PC-3 (cell line): ENCODE results near the gene EHBP1. TPM values are rescaled to one million over a fixed set of nuclear protein-coding genes. Genes with fewer than 3 reads are reported as not detected.

Source experiments
- ATAC-seq: fragments of 200-7000 bp; cut with Tn5 transposase; 2 replicates; pipeline ENCODE4 v1.9.1; 2020; ENCODE audit warnings: mild to moderate bottlenecking, moderate library complexity
- Bru-seq: library from RNA; stranded (reverse); fragments of 400-500 nt; gene quantifications from one replicate; lab custom pipeline; 2021; lab: Mats Ljungman, UMichigan
- BruChase-seq, 2 experiments: library from RNA; stranded (reverse); fragments of 400-500 nt; gene quantifications; one replicate each; lab custom pipeline; 2021; lab: Mats Ljungman, UMichigan
- BruUV-seq: library from RNA; stranded (reverse); fragments of 400-500 nt; replicated peaks from 2 replicates; lab custom pipeline; 2021; lab: Mats Ljungman, UMichigan
- CTCF ChIA-PET: fragments of 300-600 bp; sonication (Branson Sonifier 250); formaldehyde crosslinking; loops from one replicate; lab custom pipeline; 2022; ENCODE audit warnings: antibody characterized with exemption; lab: Charles Lee
- POLR2A ChIA-PET: fragments of 300-600 bp; sonication (Branson Sonifier 250); formaldehyde crosslinking; loops from one replicate; lab custom pipeline; 2022; ENCODE audit warnings: antibody characterized with exemption; ENCODE audit not compliant: unreplicated experiment; lab: Charles Lee
- DNase-seq: peaks from one replicate; pipeline ENCODE4 v3.0.0-alpha.2; 2015
- H2AFZ ChIP-seq: fragments of 300-600 bp; sonication (generic); 2 replicates; pipeline ENCODE4 v1.6.0; 2016; ENCODE audit warnings: antibody characterized with exemption, low read length
- H3F3A ChIP-seq: fragments of 300-600 bp; sonication (generic); one replicate; pipeline ENCODE4 v1.6.0; 2017; ENCODE audit warnings: antibody characterized with exemption, low read length, control low read depth, mild to moderate bottlenecking; ENCODE audit not compliant: unreplicated experiment
- H3K27ac ChIP-seq: fragments of 300-600 bp; sonication (generic); 2 replicates; pipeline ENCODE4 v1.5.1; 2016; ENCODE audit warnings: mild to moderate bottlenecking, low read length
- H3K27me3 ChIP-seq: fragments of 300-600 bp; sonication (generic); 2 replicates; pipeline ENCODE4 v1.6.1; 2016; ENCODE audit warnings: low read length, mixed read lengths
- H3K36me3 ChIP-seq: fragments of 300-600 bp; sonication (generic); 2 replicates; pipeline ENCODE4 v1.6.1; 2016; ENCODE audit warnings: low read depth, mixed run types, low read length, mixed read lengths
- H3K4me1 ChIP-seq: fragments of 300-600 bp; sonication (generic); 2 replicates; pipeline ENCODE4 v1.5.1; 2016; ENCODE audit warnings: low read length; ENCODE audit not compliant: insufficient read depth
- H3K4me2 ChIP-seq: fragments of 300-600 bp; sonication (generic); 2 replicates; pipeline ENCODE4 v1.6.0; 2016; ENCODE audit warnings: low read length
- H3K4me3 ChIP-seq: fragments of 300-600 bp; sonication (generic); 2 replicates; pipeline ENCODE4 v1.5.1; 2016; ENCODE audit warnings: mild to moderate bottlenecking, low read length, mixed read lengths
- H3K79me2 ChIP-seq: fragments of 300-600 bp; sonication (generic); 2 replicates; pipeline ENCODE4 v1.6.1; 2017; ENCODE audit warnings: low read length, mixed read lengths
- H3K9ac ChIP-seq: fragments of 300-600 bp; sonication (generic); 2 replicates; pipeline ENCODE4 v1.6.0; 2016; ENCODE audit warnings: mild to moderate bottlenecking, low read length
- H3K9me2 ChIP-seq: fragments of 300-600 bp; sonication (generic); replicated peaks from 2 replicates; pipeline ENCODE4 v1.6.1; 2016; ENCODE audit warnings: mixed run types, low read length, mixed read lengths
- H3K9me3 ChIP-seq: fragments of 300-600 bp; sonication (generic); 2 replicates; pipeline ENCODE4 v1.6.1; 2016; ENCODE audit warnings: low read length, mixed read lengths
- H4K20me1 ChIP-seq: fragments of 300-600 bp; sonication (generic); 2 replicates; pipeline ENCODE4 v1.6.1; 2016; ENCODE audit warnings: low read length, mixed read lengths
- CTCF ChIP-seq: fragments of 300-600 bp; sonication (generic); conservative IDR thresholded peaks from 2 replicates; pipeline ENCODE4 v1.5.1; 2017; ENCODE audit warnings: antibody characterized with exemption, low read depth, mild to moderate bottlenecking, low read length
- EZH2 ChIP-seq: fragments of 300-600 bp; sonication (generic); IDR thresholded peaks from one replicate; pipeline ENCODE4 v1.6.1; 2017; ENCODE audit warnings: antibody characterized with exemption, mild to moderate bottlenecking, low read length; ENCODE audit not compliant: unreplicated experiment
- EZH2phosphoT487 ChIP-seq: fragments of 300-600 bp; sonication (generic); IDR thresholded peaks from 2 replicates; pipeline ENCODE4 v1.6.1; 2018; ENCODE audit warnings: mild to moderate bottlenecking, antibody characterized with exemption, low read length, borderline replicate concordance
- intact Hi-C: fragments of 100-400 bp; cut with micrococcal nuclease; formaldehyde crosslinking; loops from 2 replicates; pipeline ENCODE4 v1.9.0; 2023
- long read RNA-seq: library from polyadenylated mRNA; unstranded; transcript quantifications from one replicate; pipeline ENCODE4 v2.0.0, GENCODE V29; 2021; ENCODE audit not compliant: unreplicated experiment
- total RNA-seq: library from RNA; depleted of rRNA; stranded (reverse); fragments of >200 nt; gene quantifications from 2 replicates; pipeline ENCODE4 v1.2.3, GENCODE V29; 2014; rRNA removed

The EHBP1 gene
- total RNA-seq (25.7 and 35.1 TPM in 2 replicates), Bru-seq, nascent RNA (percentile 86 among the genes with signal in this experiment), BruChase-seq, experiment 1, labeled RNA remaining after a 6-hour chase (percentile 68 among the genes with signal in this experiment), BruChase-seq, experiment 2, labeled RNA remaining after a 2-hour chase (percentile 76 among the genes with signal in this experiment)
- long read RNA-seq, partial matches to known transcripts = 15 of 37 reads
- long read RNA-seq, other reads (novel, unspliced or antisense) = 21 of 37 reads

- ChIA-PET CTCF (interaction anchor here (0.6 kb wide), 1 partner anchor 249 kb away, joined by 3 read pairs; no protein-coding TSS in a partner anchor), POLR2A (interaction anchor here (0.6 to 1.2 kb wide), 5 partner anchors 12 to 510 kb away, joined by 3 to 9 read pairs (median 3); no protein-coding TSS in a partner anchor)
- Histone ChIP-seq H3K9me3 (no peaks in the 10 kb centered on the region), H3F3A (no peaks in the 10 kb centered on the region), H3K4me1 (peaks cover 42% of the 10 kb centered on the region), H3K79me2 (peaks cover 44% of the 10 kb centered on the region), H3K27ac (peak within 1 kb of the TSS; percentile 35), H3K4me2 (peak within 1 kb of the TSS; percentile 91), H3K9me2 (no peaks in the 10 kb centered on the region), H3K27me3 (no peaks in the 10 kb centered on the region), H3K4me3 (peak within 1 kb of the TSS; percentile 76), H3K36me3 (peaks cover 19% of the 10 kb centered on the region), H2AFZ (peak within 1 kb of the TSS; percentile 94), H4K20me1 (no peaks in the 10 kb centered on the region), H3K9ac (peak within 1 kb of the TSS; percentile 76)
- ATAC-seq = peak; percentile 91
- no TSS peak for BruUV-seq
- DNase-seq = peak; percentile 99
- intact Hi-C loops = loop anchor here (1.0 to 2.0 kb wide), 5 partner anchors 70 to 248 kb away; partner anchors contain the start of gene TMEM17
- TF ChIP-seq EZH2 (no peak), CTCF (no peak), EZH2phosphoT487 (no peak)
Observed at GRCh38 chr2:62705007-62705829, at the start of gene EHBP1. Gene EHBP1 (plus strand): TSS chr2:62705713. CDS start chr2:62707192, 1,479 bp downstream.

GRCh38 chr2:62657783-62658182 is 47.7 kb upstream of the EHBP1 start:
- Histone ChIP-seq H4K20me1 (no peaks in the 10 kb centered on the region), H3K9me2 (no peaks in the 10 kb centered on the region), H3K4me3 (no peak overlapping the region), H3K4me2 (no peak overlapping the region), H3K27ac (no peak overlapping the region), H3K36me3 (no peaks in the 10 kb centered on the region), H3K9me3 (no peaks in the 10 kb centered on the region), H3K79me2 (no peaks in the 10 kb centered on the region), H3K9ac (no peak overlapping the region), H2AFZ (no peak overlapping the region), H3K4me1 (peaks cover 32% of the 10 kb centered on the region), H3K27me3 (no peaks in the 10 kb centered on the region), H3F3A (no peaks in the 10 kb centered on the region)
- ChIA-PET CTCF (no interaction called here), POLR2A (no interaction called here)
- no peak for TF ChIP-seq EZH2phosphoT487
- TF ChIP-seq CTCF = no peak
- no peak for TF ChIP-seq EZH2
- intact Hi-C loops = no loop called here
- no peak for DNase-seq
- no TSS peak for BruUV-seq
- no peak for ATAC-seq
